ENCODE data around the gene RELN.

GRCh38 chr7:103887050-103887449 is 102.4 kb downstream of the RELN start:
- no peak for TF ChIP-seq CTCF (IDR thresholded peaks at IDR 0.05)
- TF ChIP-seq PREB (CRISPR knock-in tag; IDR thresholded peaks at IDR 0.05; ENCODE audit: borderline replicate concordance), result no peak
- TF ChIP-seq KAT7 (CRISPR knock-in tag; IDR thresholded peaks at IDR 0.05; ENCODE audit: borderline replicate concordance), result no peak
- no peak for TF ChIP-seq E2F1 (CRISPR knock-in tag; IDR thresholded peaks at IDR 0.05)
- TF ChIP-seq CREB1 (CRISPR knock-in tag; IDR thresholded peaks at IDR 0.05), result no peak
- TF ChIP-seq MAX (CRISPR knock-in tag; IDR thresholded peaks at IDR 0.05), result no peak
